Measurements from ENCODE around the gene LCMT1.
"Not testable (repeated sequence)": the region's sequence is repeated elsewhere in the genome, so short reads cannot be mapped to it uniquely, and the experiment has no call there.

The LCMT1 gene

DNA sequence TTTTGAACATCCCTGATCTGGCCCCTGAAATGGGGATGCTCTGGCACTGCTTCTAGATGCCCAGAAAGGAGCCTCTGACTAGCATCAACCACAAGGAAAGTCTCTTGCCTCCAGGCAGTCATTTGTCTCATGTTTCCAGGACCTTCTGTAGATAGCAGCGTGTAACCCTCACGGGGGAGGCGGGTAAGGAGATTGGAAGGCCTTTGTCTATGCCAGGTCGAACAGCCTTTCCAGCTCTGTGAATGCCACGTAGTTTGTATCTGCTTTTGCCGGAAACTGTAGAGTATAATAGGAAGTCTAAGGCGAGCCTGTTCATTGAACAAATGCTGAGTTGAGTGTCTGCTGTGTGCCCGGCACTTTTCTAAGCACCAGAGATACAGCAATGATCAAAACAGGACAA is 61.3 kb downstream of the LCMT1 start:
- no peaks in the 10 kb centered on the region for H3K9me3 ChIP-seq (ENCODE audit: control insufficient read depth, insufficient read depth, low read depth, low read length)
- H3K27ac ChIP-seq (ENCODE audit: low read depth, low read length) = no peak overlapping the region
- no peak overlapping the region for H3K4me3 ChIP-seq (ENCODE audit: low read depth, low read length)
- no peak overlapping the region for H3K9ac ChIP-seq (ENCODE audit: low read length)
- H3K4me1 ChIP-seq (ENCODE audit: control insufficient read depth, insufficient read depth, low read length) = no peaks in the 10 kb centered on the region
- no peaks in the 10 kb centered on the region for H3K27me3 ChIP-seq (ENCODE audit: control insufficient read depth, insufficient read depth, low read length)
- H3K36me3 ChIP-seq (ENCODE audit: control insufficient read depth, insufficient read depth, low read length) = peaks cover 70% of the 10 kb centered on the region

DNA sequence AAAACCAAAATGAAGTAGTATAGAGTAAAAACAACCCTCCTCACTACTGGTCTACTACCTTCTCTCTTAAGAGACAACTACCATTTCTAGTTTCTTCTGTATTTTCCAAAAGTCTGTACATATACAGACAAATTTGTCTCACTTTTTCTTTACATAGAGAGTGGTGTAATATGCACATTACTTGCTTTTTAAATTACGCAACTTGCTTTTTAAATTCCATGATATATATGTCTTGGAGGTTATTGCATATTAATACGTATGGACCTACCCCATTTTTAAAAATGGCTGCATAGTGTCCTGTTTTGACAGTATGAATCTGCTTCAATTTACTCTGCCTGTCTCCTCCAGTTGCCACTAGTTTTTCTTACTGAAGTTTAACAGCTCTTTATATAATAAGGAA is 62.7 kb downstream of the LCMT1 start:
- Histone ChIP-seq H3K4me1 (ENCODE audit: control insufficient read depth, insufficient read depth, low read length) (no peaks in the 10 kb centered on the region), H3K9me3 (ENCODE audit: control insufficient read depth, insufficient read depth, low read depth, low read length) (no peaks in the 10 kb centered on the region), H3K27ac (ENCODE audit: low read depth, low read length) (no peak overlapping the region), H3K27me3 (ENCODE audit: control insufficient read depth, insufficient read depth, low read length) (no peaks in the 10 kb centered on the region), H3K4me3 (ENCODE audit: low read depth, low read length) (no peak overlapping the region), H3K9ac (ENCODE audit: low read length) (no peak overlapping the region), H3K36me3 (ENCODE audit: control insufficient read depth, insufficient read depth, low read length) (peaks cover 64% of the 10 kb centered on the region)

DNA sequence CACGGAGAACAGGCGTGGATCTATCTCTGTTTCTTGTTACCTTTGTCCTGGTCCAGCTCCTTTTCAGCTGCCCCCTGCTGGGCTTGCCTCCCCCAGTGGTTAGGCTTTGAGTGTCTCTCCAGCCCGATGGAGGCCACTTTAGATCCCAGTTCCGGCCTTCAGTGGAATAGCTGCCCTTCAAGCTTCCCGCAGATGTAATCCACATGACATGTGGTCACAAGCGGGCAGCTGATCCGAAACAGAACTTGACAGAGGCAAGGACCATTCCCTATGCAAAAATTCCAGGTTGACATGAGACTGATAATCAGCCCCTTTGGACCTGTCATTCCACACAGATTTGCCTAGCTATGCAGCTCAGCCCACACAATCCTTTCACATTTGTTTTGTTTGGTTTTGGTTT is 64.6 kb downstream of the LCMT1 start:
- Histone ChIP-seq H3K27ac (ENCODE audit: low read depth, low read length) (no peak overlapping the region), H3K36me3 (ENCODE audit: control insufficient read depth, insufficient read depth, low read length) (peaks cover 49% of the 10 kb centered on the region), H3K27me3 (ENCODE audit: control insufficient read depth, insufficient read depth, low read length) (no peaks in the 10 kb centered on the region), H3K4me1 (ENCODE audit: control insufficient read depth, insufficient read depth, low read length) (no peaks in the 10 kb centered on the region), H3K9ac (ENCODE audit: low read length) (no peak overlapping the region), H3K4me3 (ENCODE audit: low read depth, low read length) (no peak overlapping the region), H3K9me3 (ENCODE audit: control insufficient read depth, insufficient read depth, low read depth, low read length) (no peaks in the 10 kb centered on the region)

DNA sequence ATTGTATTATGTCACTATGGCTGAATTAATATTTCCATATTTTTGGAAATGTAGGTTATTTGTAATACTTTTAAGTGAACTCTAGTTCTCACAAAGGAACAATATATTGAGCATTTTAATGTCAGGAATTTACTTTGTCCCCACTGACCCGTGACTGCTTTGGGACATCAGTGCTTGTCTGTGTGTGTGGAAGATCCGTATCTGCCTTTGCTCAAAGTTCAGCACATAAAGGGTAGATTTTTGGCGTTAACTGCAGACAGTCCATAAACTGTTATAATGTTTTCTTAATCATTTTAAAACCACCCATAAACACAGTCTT is 65.9 kb downstream of the LCMT1 start:
- H3K4me3 ChIP-seq (ENCODE audit: low read depth, low read length) = no peak overlapping the region
- no peaks in the 10 kb centered on the region for H3K27me3 ChIP-seq (ENCODE audit: control insufficient read depth, insufficient read depth, low read length)

DNA sequence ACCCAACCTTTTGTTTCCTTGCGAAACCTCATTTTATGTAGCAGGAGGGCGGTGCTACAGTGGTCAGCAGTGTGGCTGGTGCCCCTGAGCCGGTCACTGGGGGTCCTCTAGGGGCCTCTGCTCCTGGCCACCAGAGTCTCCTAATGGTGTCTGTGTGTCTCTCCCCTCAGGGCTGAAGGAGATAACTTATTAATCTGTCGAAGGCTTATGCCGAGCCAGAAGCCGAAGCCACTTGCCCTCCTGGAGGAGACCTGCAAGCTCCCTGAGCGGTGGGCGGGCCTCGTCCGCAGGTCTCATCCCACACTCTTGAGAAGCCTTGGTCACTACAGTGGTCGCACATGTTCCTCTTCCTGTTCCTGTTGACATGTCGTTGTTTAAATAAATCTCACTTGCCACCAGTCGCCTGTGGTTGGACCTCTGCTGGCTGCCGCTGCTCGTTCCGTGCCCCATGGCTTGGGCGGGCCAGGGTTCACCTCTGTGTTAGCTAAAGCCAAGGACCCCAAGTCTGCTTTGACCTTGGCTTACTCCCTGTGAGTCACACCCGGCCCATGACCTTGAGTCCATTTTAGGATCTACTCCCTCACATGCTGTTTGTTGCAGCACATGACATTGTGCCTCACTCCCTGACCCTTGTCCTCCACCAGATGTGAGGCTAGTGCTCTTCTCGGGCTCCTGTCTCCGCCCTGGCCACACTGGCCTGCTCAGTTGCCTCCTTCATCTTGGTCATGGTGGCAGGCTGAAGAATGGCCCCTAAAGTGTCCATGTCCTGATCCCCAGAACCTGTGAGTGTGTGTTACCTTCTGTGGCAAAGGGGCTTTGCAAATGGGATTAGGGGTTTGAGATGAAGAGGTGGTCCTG is 66.5 kb downstream of the LCMT1 start:
- no peaks in the 10 kb centered on the region for H3K4me1 ChIP-seq (ENCODE audit: control insufficient read depth, insufficient read depth, low read length)
- no peaks in the 10 kb centered on the region for H3K27me3 ChIP-seq (ENCODE audit: control insufficient read depth, insufficient read depth, low read length)
- H3K27ac ChIP-seq (ENCODE audit: low read depth, low read length) = no peak overlapping the region
- peaks cover 32% of the 10 kb centered on the region for H3K36me3 ChIP-seq (ENCODE audit: control insufficient read depth, insufficient read depth, low read length)
- no peak overlapping the region for H3K9ac ChIP-seq (ENCODE audit: low read length)
- H3K9me3 ChIP-seq (ENCODE audit: control insufficient read depth, insufficient read depth, low read depth, low read length) = no peaks in the 10 kb centered on the region
- H3K4me3 ChIP-seq (ENCODE audit: low read depth, low read length) = no peak overlapping the region

More for the DNA sequence above, 65.9 kb downstream of the LCMT1 start:
- Histone ChIP-seq H3K4me1 (ENCODE audit: control insufficient read depth, insufficient read depth, low read length) (no peaks in the 10 kb centered on the region), H3K9me3 (ENCODE audit: control insufficient read depth, insufficient read depth, low read depth, low read length) (no peaks in the 10 kb centered on the region), H3K9ac (ENCODE audit: low read length) (no peak overlapping the region), H3K36me3 (ENCODE audit: control insufficient read depth, insufficient read depth, low read length) (peaks cover 38% of the 10 kb centered on the region), H3K27ac (ENCODE audit: low read depth, low read length) (no peak overlapping the region)

DNA sequence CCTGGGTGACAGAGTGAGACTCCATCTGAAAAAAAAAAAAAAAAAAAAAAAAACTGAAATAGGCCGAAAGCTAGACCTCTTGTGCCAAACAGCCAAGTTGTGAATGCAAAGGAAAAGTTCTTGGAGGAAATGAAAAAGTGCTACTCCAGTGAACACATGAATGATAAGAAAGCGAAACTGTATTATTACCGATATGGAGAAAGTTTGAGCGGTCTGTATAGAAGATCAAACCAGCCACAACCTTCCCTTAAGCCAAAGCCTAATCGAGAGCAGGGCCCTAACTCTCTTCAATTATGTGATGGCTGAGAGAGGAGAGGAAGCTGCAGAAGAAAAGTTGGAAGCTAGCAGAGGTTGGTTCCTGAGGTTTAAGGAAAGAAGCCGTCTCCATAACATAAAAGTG is 69.7 kb downstream of the LCMT1 start:
- H3K36me3 ChIP-seq (ENCODE audit: control insufficient read depth, insufficient read depth, low read length) = peaks cover 14% of the 10 kb centered on the region
- not testable (repeated sequence) for H3K4me3 ChIP-seq (ENCODE audit: low read depth, low read length); H3K4me1 ChIP-seq (ENCODE audit: control insufficient read depth, insufficient read depth, low read length); H3K9me3 ChIP-seq (ENCODE audit: control insufficient read depth, insufficient read depth, low read depth, low read length); H3K27ac ChIP-seq (ENCODE audit: low read depth, low read length); H3K9ac ChIP-seq (ENCODE audit: low read length); H3K27me3 ChIP-seq (ENCODE audit: control insufficient read depth, insufficient read depth, low read length)

DNA sequence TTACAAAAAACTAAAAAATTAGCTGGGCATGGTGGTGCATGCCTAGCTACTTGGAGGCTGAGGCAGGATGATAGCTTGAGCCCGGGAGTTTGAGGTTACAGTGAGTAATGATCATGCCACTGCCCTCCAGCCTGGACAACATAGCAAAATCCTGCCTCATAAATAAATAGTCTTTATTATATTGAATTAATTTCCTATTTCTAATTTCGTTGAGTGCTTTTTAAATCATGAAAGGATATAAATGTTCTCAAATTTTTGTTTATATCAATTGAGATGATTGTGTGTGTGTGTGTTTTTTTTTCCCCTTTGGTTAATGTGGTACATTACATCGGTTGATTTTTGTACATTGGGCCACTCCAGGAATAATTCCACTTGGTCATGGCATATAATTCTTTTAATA is 73.2 kb downstream of the LCMT1 start:
- Histone ChIP-seq H3K4me3 (ENCODE audit: low read depth, low read length) (no peak overlapping the region), H3K27me3 (ENCODE audit: control insufficient read depth, insufficient read depth, low read length) (no peaks in the 10 kb centered on the region), H3K36me3 (ENCODE audit: control insufficient read depth, insufficient read depth, low read length) (no peaks in the 10 kb centered on the region; the same call in 1 of the 2 replicates), H3K9ac (ENCODE audit: low read length) (no peak overlapping the region), H3K27ac (ENCODE audit: low read depth, low read length) (no peak overlapping the region), H3K4me1 (ENCODE audit: control insufficient read depth, insufficient read depth, low read length) (peaks cover 3% of the 10 kb centered on the region; the same call in 1 of the 2 replicates), H3K9me3 (ENCODE audit: control insufficient read depth, insufficient read depth, low read depth, low read length) (no peaks in the 10 kb centered on the region)

DNA sequence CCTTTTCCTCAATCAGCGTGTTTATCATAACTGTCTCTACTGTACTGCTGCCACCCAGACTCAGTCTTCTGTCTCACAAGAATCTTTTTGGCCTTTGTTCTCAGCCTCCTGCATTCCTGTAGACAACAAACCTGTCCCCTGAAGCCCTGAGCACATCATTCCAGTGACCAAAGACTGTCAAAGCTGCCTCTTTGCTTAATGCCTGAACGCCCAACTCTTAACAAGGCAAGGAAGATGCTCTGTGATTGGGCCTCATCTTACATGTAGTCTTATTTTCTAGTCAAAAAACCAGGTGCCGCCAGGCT is 75.9 kb downstream of the LCMT1 start:
- H3K27ac ChIP-seq (ENCODE audit: low read depth, low read length) = no peak overlapping the region
- peaks cover 3% of the 10 kb centered on the region; the same call in 1 of the 2 replicates for H3K4me1 ChIP-seq (ENCODE audit: control insufficient read depth, insufficient read depth, low read length)
- H3K27me3 ChIP-seq (ENCODE audit: control insufficient read depth, insufficient read depth, low read length) = no peaks in the 10 kb centered on the region
- H3K36me3 ChIP-seq (ENCODE audit: control insufficient read depth, insufficient read depth, low read length) = no peaks in the 10 kb centered on the region
- no peaks in the 10 kb centered on the region for H3K9me3 ChIP-seq (ENCODE audit: control insufficient read depth, insufficient read depth, low read depth, low read length)
- H3K9ac ChIP-seq (ENCODE audit: low read length) = no peak overlapping the region
- no peak overlapping the region for H3K4me3 ChIP-seq (ENCODE audit: low read depth, low read length)

DNA sequence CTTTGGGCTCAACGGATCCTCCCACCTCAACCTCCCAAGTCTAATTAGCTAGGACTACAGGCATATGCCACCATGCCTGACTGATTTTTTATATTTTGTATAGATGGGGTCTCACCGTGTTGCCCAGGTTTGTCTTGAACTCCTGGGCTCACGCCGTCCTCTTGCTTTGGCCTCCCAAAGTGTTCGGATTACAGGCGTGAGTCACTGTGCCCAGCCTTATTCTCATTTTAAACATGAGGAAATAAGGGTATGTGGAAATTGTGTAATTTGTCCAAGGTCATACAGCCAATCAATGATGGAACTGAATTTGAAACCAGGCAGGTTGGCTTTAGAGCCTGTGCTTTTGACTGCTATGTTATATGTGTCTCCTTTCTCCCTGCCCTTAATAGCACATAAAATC is 77.8 kb downstream of the LCMT1 start:
- H3K27me3 ChIP-seq (ENCODE audit: control insufficient read depth, insufficient read depth, low read length) = no peaks in the 10 kb centered on the region
- H3K36me3 ChIP-seq (ENCODE audit: control insufficient read depth, insufficient read depth, low read length) = no peaks in the 10 kb centered on the region
- no peak overlapping the region for H3K4me3 ChIP-seq (ENCODE audit: low read depth, low read length)
- H3K9ac ChIP-seq (ENCODE audit: low read length) = no peak overlapping the region
- H3K27ac ChIP-seq (ENCODE audit: low read depth, low read length) = no peak overlapping the region
- no peaks in the 10 kb centered on the region for H3K9me3 ChIP-seq (ENCODE audit: control insufficient read depth, insufficient read depth, low read depth, low read length)
- H3K4me1 ChIP-seq (ENCODE audit: control insufficient read depth, insufficient read depth, low read length) = peaks cover 3% of the 10 kb centered on the region; the same call in 1 of the 2 replicates

DNA sequence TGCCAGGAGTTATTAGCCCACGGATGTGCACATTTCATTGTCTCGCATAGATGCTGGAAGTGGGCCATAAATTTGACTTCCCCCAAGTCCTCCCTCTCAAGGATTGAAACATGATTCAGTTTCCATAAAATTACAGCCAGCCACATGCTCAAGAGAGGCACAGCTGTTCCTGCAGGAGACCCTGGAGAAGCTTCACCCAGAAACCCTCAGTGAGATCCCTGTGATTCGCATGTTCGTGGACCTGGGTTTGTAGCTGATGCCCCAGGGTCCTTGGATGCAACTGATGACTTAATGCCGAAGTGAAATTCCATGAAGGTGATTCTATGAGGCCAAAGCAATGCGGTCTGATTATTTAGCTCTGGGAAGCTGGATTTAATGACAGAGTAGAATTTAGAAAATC is 80.6 kb downstream of the LCMT1 start:
- H3K4me3 ChIP-seq (ENCODE audit: low read depth, low read length) = no peak overlapping the region
- H3K36me3 ChIP-seq (ENCODE audit: control insufficient read depth, insufficient read depth, low read length) = no peaks in the 10 kb centered on the region
- H3K4me1 ChIP-seq (ENCODE audit: control insufficient read depth, insufficient read depth, low read length) = peaks cover 3% of the 10 kb centered on the region; the same call in 1 of the 2 replicates
- no peak overlapping the region for H3K9ac ChIP-seq (ENCODE audit: low read length)
- no peaks in the 10 kb centered on the region for H3K9me3 ChIP-seq (ENCODE audit: control insufficient read depth, insufficient read depth, low read depth, low read length)
- H3K27ac ChIP-seq (ENCODE audit: low read depth, low read length) = no peak overlapping the region
- no peaks in the 10 kb centered on the region for H3K27me3 ChIP-seq (ENCODE audit: control insufficient read depth, insufficient read depth, low read length)

DNA sequence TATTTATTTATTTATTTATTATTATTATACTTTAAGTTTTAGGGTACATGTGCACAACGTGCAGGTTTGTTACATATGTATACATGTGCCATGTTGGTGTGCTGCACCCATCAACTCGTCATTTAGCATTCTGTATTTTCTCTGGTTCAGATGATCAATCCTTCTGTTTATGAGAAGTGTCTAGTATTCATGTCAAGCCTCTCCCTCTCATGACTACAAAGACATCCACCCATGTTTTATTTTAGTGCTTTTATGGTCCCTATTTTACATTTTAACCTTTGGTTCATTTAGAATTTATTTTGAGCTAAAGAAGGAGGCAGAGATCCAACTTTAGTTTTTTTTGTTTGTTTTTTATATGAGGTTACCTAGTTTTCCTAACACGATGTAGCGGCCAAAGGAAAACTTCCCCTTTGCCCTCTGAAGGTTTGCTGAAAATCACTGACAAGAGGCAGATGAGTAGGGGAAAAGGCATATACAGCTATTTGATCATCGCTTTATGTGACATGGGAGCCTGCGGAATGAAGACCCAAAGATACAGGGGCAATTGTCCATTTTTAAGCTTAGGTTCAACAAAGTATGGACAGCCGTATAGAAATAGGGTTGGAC is 82.8 kb downstream of the LCMT1 start:
- Histone ChIP-seq H3K27me3 (ENCODE audit: control insufficient read depth, insufficient read depth, low read length) (no peaks in the 10 kb centered on the region), H3K4me3 (ENCODE audit: low read depth, low read length) (no peak overlapping the region), H3K36me3 (ENCODE audit: control insufficient read depth, insufficient read depth, low read length) (no peaks in the 10 kb centered on the region), H3K9me3 (ENCODE audit: control insufficient read depth, insufficient read depth, low read depth, low read length) (no peaks in the 10 kb centered on the region), H3K27ac (ENCODE audit: low read depth, low read length) (no peak overlapping the region), H3K4me1 (ENCODE audit: control insufficient read depth, insufficient read depth, low read length) (no peaks in the 10 kb centered on the region), H3K9ac (ENCODE audit: low read length) (no peak overlapping the region)

All from HUES6 (cell line).